NCI-H510A treated with DMSO at 0.1 percent for 48 hours (cell line): Measurements from ENCODE around the gene MALRD1.

Source experiments
- DNase-seq: peaks from one replicate; lab custom pipeline; 2025; lab: John Stamatoyannopoulos, UW

MALRD1 gene

GRCh38 chr10:19048489-19048888 is at the start of gene MALRD1:
Gene MALRD1, plus strand, starts transcription at chr10:19048801. Its CDS starts 138 bp downstream, at chr10:19048939.
- DNase-seq, result no peak

DNA sequence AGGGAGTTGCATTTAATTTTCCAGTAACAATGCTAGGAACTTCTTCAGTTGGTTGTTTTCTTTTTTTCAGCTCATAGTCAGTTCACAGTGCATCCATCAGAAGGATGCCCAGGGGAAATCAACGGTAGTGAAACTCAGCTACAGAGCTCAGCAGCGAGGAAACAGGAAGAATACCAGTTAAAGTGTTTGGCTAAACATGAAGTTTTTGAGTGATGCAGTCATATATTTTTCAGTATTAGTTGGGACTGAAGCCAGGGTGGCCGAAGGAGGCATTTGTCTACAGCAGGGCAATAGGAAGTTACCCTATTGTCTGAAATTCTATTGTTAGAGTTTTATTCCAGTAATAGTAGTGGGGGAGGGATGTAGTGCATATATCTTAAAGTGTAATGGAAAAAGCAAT is 45.3 kb upstream of the MALRD1 start:
- no peak for DNase-seq

GRCh38 chr10:19012111-19012510 is 36.5 kb upstream of the MALRD1 start:
- DNase-seq, result no peak

DNA sequence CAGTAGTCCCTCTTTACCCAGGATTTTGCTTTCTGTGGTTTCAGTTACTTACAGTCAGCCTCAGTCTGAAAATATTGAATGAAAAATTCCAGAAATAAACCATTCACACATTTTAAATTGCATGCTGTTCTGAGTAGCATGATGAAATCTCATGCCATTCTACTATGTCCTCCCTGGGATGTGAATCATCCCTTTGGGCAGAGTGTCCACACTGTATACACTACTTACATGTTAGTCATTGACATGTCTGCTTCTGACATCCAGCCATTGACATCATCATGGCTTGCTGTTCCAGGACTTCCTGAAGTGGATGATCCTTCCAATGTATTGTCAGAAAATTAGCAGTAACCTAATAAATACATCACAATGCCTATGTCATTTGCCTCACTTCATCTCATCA is 34.6 kb upstream of the MALRD1 start:
- no peak for DNase-seq

DNA sequence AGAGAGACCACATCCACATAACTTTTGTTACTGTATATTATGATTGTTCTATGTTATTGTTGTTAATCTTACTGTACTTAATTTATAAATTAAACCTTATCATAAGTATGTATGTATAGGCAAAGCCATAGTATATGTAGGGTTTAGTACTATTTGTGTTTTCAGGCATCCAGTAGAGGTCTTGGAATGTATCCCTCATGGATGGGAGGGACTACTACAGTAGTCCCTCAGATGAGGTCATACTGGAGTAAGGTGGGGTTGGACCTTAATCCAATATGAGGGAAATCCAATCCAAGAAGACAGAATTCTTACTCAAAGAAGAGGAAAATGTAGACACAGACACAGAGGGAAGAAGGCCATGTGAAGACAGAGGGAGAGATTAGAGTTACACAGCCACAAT is 34.1 kb upstream of the MALRD1 start:
- no peak for DNase-seq

- DNase-seq, result no peak
Observed at GRCh38 chr10:19017116-19017890, 31.3 kb upstream of the MALRD1 start.

DNA sequence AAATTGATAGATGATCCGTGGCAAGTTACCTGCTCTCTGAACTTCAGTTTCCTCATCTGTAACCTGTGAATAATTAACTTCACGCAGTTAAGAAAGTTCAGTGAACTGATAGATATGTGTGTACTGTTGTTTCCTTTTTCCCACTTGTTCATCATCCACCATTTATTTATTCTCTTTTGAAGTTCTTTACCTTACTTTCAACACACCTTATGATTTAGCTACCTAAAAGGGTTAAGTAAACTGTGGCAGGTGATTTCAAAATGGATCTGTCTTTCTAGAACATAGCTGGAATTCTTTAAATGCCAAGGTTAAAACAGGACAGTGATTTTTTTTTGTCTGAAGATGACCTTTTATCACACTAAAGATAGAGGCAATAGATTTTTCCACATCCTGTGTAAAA is 27.4 kb upstream of the MALRD1 start:
- DNase-seq, result no peak

DNA sequence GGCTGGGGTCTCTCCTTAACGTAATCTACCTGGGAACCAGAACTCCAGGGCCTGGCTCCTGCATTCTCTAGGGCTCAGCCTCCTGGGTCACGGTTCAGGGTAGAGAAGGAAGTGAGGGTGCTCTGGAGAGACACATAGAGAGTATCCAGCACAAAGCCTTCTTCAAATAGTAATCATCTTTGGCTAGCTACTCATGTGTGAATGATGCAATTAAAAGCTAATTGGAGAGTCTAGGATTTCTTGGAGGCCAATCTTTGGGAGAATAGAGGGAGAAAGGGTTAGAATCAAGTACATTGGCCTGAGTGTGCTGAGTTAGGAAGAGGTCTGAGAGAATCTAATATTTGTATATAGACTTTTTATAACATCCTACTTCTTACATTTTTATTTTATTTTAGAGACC is 24.0 kb upstream of the MALRD1 start:
- DNase-seq, result no peak

GRCh38 chr10:19031763-19032162 is 16.8 kb upstream of the MALRD1 start:
- DNase-seq, result no peak

DNA sequence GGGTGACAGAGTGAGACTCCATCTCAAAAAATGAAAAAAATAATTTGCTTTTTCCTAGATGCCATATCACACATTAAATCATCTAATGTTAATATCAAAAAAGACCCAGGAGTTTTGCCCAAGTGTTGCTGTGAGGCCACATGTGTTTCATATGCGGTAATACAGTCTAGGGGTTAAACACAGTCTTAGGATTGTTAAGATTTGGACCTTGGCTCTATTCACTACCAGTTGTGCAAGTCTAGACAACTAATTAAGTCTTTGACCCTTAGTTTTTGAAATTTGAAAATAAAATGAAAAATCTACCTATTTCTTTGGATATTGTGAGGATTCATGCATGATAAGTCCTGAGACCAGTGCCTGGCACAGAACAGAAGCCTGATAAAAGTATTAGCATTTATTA is 14.9 kb upstream of the MALRD1 start:
- DNase-seq, result no peak

DNA sequence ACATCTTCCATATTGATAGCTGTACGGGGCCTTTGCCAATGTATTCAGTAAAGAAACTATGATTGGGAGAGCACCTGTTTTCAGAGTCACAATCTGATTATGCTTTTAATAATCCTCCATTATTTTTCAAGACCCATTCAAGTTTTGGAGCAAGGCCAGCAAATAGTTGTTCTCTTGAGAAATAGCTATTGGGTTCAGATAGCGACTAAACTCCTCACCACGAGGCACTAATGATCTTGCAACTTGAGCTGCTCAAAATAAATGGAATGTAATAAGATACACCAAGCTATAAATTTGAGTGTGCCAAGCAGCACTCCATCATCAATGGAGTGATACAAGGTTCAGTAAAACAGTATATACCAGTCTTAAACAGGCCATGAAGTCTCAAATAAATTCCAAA is 7.4 kb upstream of the MALRD1 start:
- peak; percentile 13 for DNase-seq

DNA sequence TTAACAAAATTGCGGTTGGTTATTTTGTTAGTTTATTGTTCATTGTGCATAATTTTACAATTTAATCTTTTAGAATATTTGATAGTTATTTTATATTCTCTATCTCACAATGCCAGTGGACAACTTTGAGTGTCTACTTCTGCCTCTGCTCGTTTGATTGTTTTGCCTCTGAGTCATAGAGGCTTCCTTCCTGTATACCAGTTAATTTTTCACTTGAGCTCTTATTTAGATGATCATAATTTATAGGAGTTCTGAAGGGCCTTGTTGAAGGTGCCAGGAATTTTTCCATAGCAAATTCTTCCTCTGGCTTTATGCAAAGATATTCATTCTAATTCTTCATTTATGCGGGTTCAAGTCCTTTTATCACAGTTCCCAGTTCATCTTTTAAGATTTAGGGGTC is 5.2 kb upstream of the MALRD1 start:
- no peak for DNase-seq

- DNase-seq, result no peak
Observed at GRCh38 chr10:19046679-19047078, 1.9 kb upstream of the MALRD1 start.

- no peak for DNase-seq
Observed at GRCh38 chr10:19048891-19049290, 290 bp downstream of the MALRD1 start.

- no peak for DNase-seq
Observed at GRCh38 chr10:19049567-19049966, 966 bp downstream of the MALRD1 start.

- DNase-seq, result no peak
Observed at GRCh38 chr10:19054289-19054835, 5.8 kb downstream of the MALRD1 start.

GRCh38 chr10:19058046-19058445 is 9.4 kb downstream of the MALRD1 start:
- DNase-seq, result no peak

DNA sequence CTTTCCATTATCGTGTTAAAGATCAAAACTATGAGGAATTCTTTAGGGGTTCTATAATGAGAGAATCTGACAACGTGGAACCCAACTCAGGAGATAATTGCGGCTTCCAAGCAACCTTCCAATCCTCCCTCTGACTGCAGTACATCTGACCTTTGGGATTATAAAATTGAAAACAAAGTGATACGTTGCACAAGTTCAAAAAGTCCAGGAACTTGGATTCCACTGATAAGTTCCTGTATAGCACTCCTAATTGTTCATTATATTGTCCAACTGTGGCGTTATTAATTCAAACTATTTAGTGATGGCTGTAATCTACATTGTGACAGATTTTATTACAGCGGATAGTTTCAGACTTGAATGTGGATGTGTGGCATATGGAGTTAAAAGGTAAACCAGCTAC is 15.4 kb downstream of the MALRD1 start:
- no peak for DNase-seq

DNA sequence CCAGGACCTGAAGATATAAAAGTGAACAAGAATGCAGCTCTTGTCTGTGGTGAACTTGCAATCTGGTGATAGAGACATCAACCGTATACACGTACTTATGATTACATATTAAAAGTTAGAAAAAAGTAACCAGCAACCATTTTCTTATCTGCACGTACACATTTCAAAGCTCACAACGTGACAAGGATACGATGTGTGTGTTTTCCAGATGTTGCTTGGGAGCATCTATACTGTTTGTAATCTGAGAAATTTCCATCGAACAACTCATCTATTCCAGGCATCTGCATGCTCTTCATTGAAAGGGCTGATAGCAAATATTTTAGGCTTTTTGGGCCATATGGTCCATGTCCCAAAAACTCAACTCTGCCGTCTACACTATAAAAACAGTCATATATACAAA is 23.3 kb downstream of the MALRD1 start:
- DNase-seq, result no peak

GRCh38 chr10:19077276-19077675 is 28.7 kb downstream of the MALRD1 start:
- DNase-seq, result no peak

DNA sequence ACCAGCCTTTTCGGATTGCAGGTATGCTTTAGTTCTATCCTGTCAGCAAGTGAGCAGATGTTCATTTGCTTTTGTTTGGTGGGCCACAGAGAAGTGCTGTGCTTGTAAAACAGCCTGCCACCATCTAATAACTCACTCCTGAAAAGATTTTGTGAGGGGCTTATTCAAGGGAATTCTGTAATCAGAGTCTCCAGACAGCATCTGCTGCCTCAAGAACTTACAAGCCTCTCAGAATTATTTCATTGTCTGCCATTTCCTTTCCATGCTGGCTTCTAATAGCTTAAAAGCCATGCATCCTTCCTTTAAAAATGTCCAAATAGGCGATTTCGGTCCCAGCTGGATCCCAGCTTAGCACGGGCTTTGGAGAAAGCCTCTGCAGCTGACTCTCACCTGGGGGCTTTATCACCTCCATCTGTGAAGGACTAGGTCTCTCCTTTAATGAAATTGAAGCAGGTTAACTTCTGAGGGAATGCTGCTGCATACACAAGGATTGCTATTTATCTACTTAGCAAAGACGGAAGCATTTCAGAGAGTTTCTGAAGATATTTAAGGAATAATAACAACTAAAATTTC is 48.0 kb downstream of the MALRD1 start:
- DNase-seq, result no peak

DNA sequence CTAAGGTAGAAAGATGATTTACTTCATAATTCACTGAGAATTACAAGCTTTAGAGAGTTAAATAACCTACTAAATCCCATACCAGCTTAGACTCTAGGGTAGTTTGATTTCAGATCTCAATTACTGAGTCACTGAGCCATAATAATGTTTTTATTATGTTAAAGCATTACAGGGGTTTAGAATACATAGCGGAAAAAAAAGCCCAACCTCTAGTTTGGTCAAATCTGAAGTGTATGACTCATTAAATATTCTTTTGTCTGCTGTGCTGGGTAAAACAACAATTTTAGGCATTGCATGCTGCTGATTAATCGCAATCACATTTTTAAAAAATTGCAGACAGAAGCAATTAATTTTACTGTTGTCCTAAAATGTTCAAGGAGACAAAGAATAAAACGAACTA is 48.5 kb downstream of the MALRD1 start:
- no peak for DNase-seq

DNA sequence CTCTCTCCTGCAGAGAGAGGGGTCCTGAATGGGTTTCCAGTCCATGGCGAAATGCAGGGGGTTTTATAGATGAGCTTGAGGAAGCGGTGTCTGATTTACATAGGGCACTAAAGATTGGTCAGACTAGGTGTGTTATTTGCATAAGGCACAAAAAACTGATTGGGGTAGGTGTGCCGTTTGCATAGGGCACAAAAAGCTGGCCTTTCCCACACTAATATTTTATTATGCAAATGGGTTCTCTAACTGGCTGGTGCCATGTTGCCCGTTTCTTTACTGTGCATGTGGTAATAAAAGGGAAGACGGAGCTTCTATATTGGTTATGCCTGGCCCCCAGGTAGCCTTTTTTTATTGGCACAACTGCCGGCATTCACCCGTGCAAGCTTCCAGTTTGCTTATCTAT is 50.2 kb downstream of the MALRD1 start:
- no peak for DNase-seq

DNA sequence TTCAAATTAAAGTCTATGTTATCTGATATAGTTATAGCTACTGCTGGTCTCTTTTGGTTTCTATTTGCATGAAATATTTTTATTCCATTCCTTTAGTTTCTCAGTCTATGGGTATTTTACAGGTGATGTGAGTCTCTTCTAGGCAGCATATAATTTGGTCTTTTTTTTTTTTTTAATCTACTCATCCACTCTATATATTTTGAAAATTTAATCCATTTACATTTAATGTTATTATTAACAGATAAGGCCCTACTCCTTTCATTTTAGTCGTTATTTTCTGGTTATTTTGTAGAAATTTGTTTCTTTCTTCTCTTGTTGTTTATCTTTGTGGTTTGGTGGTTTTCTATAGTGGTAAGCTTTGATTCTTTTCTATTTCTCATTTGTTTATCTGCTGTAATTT is 58.8 kb downstream of the MALRD1 start:
- no peak for DNase-seq
